ENCODE results near the gene ADAMTSL5.

GRCh38 chr19:1554968-1555367 is 42.1 kb upstream of the ADAMTSL5 start:
- TF ChIP-seq POLR2AphosphoS5 (IDR thresholded peaks at IDR 0.05) (no peak), CTCF (IDR thresholded peaks at IDR 0.05 in 8 of 11, conservative IDR thresholded peaks at IDR 0.05 in 3 of 11) (no peak), POLR2A (IDR thresholded peaks at IDR 0.05) (no peak)

Data from spleen (tissue), 7 donors.